HG02623 (cell line): ENCODE results near the gene SAP25.
"Not testable (repeated sequence)": the region's sequence is repeated elsewhere in the genome, so short reads cannot be mapped to it uniquely, and the experiment has no call there.

Experiments
- ATAC-seq: cut with Tn5 transposase; IDR thresholded peaks from one replicate; pipeline ENCODE4 v1.9.1; 2021; ENCODE audit warnings: moderate library complexity; ENCODE audit not compliant: unreplicated experiment

Gene SAP25

DNA sequence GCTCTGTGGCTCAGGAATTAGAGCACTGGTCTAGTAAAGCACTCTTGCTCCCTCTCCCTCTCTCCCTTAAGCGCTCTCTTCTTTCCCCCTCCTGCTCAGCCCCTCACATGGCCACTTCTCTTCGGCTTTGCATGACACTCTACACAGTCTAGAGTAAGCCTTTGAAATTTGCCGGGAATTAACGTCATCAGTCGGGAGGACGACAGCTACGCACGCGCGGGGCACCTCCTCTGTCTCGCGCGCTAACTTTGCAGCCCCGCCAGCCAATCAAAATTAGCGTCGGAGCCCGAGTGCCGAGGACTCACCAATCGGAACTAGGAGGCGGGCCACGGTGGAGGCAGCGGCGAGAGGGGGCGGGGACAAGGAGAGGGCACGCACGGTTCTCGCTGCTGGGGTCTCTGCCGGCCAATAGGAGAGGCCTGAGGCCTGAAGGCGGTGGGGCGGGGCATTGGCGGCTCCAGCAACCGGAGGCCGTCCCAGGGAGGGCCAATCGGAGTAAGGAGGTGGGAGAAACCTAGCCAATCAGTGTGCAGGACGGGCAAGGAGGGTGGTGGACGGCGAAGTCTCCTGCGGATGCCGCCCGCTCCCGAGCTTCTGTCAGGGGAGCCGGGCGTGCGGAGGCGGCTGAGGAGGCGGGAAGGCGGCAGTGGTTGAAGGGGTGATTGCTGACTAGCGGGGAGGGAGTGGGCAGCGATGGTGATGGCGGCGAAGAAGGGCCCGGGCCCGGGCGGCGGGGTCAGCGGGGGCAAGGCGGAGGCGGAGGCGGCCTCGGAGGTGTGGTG is 34.9 kb downstream of the SAP25 start, which contains the start of gene AGFG2:
TSS of gene AGFG2 (plus strand) at position 550 of the 782 bp plus-strand sequence. CDS start at position 694, 144 bp downstream.
- peak; percentile 91 for ATAC-seq

DNA sequence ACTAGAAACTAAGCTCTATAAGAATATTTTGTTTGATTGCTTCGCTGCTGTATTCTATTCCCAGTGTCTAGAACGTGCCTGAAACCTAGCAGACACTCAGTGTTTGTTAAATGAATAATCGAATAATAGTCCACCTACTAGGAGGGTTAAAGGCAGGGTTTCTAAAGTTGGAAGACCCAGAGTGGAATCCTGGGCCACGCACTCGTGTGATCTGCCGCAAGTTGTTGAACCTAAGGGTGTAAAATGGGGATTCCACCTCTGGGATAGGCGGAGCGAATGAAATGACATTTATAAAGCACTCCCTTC is 35.4 kb downstream of the SAP25 start:
- ATAC-seq, result no peak

DNA sequence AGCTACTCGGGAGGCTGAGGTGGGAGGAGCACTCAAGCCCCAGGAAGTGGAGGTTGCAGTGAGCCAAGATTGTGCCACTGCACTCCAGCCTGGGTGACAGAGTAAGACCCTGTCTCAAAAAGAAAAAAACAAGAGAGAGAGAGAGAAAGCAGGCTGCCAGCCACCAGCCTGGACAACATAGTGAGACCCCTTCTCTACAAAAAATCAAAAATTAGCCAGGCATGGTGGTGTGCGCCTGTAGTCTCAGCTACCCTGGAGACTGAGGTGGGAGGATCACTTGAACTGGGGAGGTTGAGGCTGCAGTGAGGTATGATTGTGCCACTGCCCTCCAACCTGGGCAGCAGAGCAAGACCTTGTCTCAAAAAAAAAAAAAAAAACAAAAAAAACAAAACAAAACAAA is 37.0 kb downstream of the SAP25 start:
- ATAC-seq, result not testable (repeated sequence)

DNA sequence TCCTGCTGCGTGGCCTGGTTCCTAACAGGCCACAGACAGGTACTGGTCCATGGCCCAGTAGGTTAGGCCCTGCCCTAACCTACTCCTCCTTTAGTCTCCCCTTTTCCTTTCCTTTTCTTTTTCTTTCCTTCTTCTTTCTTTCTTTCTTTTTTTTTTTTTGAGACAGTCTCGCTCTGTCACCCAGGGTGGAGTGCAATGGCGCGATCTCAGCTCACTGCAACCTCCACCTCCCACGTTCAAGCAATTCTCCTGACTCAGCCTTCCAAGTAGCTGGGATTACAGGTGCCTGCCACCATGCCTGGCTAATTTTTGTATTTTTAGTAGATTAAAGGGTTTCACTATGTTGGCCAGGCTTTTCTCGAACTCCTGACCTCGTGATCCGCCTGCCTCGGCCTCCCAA is 37.7 kb downstream of the SAP25 start:
- ATAC-seq, result not testable (repeated sequence)

DNA sequence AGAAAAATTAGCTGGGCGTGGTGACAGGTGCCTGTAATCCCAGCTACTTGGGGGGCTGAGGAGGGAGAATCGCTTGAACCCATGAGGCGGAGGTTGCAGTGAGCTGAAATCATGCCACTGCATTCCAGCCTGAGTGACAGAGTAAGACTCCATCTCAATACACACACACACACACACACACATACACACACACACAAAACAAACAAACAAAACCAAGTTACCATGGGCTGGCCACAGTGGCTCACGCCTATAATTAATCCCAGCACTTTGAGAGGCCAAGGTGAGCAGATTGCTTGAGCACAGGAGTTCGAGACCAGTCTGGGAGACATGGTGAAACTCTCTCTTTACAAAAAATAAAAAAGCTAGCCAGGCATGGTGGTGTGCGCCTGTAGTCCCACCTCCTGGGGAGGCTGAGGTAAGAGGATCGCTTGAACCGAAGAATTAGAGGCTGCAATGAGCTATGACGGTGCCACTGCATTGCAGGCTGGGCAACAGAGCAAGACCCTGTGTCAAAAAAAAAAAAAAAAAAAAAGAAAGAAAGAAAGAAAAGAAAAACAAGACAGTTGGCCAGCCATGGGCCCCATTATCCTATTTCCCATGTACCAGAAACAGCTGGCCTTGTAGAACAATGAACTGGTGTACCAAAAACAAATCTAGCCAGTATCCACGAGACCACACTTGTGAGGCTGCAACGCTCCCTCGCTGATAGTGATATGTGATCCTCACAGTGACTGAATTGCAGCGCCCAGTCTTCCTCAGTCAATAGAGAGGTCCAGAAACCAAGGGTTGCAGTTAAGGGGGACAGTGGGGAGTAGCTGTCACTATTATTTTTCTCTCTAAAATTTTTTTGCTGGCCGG is 41.3 kb downstream of the SAP25 start:
- ATAC-seq, result no peak

DNA sequence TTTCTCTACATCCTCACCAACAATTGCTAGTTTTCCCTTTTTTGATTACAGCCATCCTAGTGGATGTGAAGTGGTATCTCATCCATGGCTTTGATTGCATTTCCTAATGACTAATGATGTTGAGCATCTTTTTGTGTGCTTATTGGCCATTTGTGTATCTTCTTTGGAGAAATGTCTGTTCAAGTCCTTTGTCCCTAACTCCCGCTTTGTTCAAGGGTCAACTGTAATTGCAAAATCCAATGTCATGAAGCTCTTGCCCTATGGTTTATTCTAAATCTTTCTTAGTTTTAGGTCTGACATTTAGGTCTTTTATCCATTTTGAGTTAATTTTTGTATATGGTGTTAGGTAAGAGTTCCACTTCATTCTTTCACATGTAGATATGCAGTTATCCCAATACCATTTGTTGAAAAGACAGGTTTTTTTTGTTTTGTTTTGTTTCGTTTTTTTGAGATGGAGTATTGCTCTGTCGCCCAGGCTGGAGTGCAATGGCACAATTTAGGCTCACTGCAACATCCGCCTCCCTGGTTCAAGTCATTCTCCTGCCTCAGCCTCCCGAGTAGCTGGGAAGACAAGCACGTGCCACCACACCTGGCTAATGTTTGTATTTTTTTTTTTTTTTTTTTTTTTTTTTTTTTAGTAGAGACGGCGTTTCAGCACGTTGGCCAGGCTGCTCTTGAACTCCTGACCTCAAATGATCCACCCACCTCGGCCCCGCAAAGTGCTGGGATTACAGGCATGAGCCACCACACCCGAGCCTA is 45.4 kb downstream of the SAP25 start:
- not testable (repeated sequence) for ATAC-seq

DNA sequence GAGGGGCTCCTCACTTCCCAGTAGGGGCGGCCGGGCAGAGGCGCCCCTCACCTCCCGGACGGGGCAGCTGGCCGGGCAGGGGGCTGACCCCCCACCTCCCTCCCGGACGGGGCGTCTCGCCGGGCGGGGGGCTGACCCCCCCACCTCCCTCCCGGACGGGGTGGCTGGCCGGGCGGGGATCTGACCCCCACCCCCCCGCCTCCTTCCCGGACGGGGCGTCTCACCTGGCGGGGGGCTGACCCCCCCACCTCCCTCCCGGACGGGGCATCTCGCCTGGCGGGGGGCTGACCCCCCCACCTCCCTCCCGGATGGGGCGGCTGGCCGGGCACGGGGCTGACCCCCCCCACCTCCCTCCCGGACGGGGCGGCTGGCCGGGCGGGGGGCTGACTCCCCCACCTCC is 50.5 kb downstream of the SAP25 start:
- ATAC-seq, result not testable (repeated sequence)
